ENCODE measurements around the gene CXCR5.

Gene CXCR5

DNA sequence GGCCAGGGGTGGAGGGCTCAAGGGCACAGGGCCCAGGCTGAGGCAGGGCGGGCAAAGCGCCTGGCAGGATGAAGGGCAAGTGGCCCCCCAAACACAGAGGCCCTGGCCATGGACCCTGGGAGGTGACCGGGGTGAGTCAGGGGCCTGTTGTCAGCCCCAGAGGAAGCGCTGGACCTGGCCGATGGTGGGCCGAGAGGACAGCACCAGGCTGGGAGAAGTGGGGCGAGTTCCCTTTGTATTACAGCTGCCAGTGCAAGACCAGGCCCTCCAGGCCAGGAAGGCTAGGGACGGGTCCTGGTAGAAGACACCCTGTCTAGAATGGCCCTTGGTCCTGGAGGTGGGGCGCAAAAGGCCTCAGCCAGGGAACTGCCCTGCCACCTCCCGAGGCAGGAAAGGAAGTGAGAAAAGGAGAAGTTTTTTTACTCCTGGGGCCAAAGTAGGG, 12.8 kb downstream of the CXCR5 start:
- no peaks in the 10 kb centered on the region for H3K27me3 ChIP-seq (ENCODE audit: insufficient read depth, low read length)
- no peak overlapping the region for H3K4me3 ChIP-seq (ENCODE audit: low read length)
- peaks cover 22% of the 10 kb centered on the region for H3K36me3 ChIP-seq (ENCODE audit: insufficient read depth, low read length)
- H3K4me1 ChIP-seq (ENCODE audit: insufficient read depth, low read length), result no peaks in the 10 kb centered on the region
- H3K9me3 ChIP-seq (ENCODE audit: low read length), result no peaks in the 10 kb centered on the region
- no peak overlapping the region for H2AFZ ChIP-seq (ENCODE audit: low read depth, low read length)

DNA sequence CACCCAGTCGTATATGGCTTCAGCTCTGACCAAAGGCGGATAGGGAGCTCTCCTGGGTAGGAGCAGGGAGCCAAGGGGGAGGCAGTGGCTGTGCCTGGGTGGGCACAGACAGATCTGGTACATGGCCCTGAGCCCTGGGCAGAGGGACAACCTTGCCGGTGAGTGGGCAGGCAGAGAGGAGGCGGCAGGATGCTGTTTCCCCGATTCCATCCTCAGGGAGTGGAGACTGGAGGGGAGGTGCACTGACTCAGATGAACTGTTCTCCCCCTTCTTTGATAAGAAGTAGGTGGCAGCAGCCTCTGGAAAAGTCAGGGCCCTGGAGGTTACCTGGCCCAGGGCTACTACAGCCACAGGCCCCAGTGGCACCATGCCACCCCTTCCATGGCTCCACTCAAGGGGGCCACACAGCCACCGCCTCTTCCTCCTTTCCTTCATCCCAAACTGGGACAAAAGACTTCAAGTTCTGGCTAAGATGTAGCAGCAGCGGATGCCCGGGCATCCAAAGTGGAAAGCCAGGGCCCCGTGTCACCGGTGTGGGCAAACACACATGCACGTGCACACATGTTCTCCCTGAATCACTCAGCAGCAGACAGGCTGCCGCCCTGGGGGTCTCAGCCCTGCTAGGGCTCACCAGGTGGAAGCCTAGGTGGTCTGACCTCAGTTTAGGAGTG, 13.4 kb downstream of the CXCR5 start:
- Histone ChIP-seq H3K9me3 (ENCODE audit: low read length) (no peaks in the 10 kb centered on the region), H3K27me3 (ENCODE audit: insufficient read depth, low read length) (no peaks in the 10 kb centered on the region), H2AFZ (ENCODE audit: low read depth, low read length) (no peak overlapping the region), H3K36me3 (ENCODE audit: insufficient read depth, low read length) (peaks cover 27% of the 10 kb centered on the region), H3K4me1 (ENCODE audit: insufficient read depth, low read length) (no peaks in the 10 kb centered on the region), H3K4me3 (ENCODE audit: low read length) (no peak overlapping the region)

DNA sequence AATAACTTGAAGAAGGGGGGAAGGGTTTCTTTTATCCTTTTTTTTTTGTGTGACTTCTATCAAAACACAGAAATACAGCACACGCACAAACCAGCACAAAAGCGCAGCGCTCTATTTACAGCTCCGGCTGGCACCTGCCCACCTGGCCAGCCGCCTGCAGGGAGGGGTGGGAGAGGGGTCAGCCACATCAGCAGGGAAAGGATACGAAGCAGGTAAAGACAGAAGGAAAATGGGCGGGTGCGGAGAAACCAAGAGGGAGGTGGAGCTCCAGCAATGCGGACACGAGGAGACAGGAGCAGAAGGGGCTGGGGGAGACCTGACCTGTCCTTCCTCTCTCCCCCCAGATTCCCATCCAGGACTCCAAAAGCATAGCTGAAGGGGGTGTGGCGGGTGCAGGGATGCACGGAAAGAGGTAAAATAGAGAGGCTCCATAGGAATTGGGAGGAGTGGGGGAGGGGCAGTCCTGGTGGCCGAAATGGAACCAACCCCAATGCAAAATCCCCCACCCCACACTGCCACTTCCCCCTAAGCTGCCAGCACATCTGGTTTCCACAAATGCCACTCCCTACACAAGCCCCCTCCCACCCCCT, 14.1 kb downstream of the CXCR5 start:
- H3K4me3 ChIP-seq (ENCODE audit: low read length), result no peak overlapping the region
- H3K9me3 ChIP-seq (ENCODE audit: low read length), result no peaks in the 10 kb centered on the region
- no peaks in the 10 kb centered on the region for H3K4me1 ChIP-seq (ENCODE audit: insufficient read depth, low read length)
- H3K27me3 ChIP-seq (ENCODE audit: insufficient read depth, low read length), result no peaks in the 10 kb centered on the region
- peaks cover 32% of the 10 kb centered on the region for H3K36me3 ChIP-seq (ENCODE audit: insufficient read depth, low read length)
- H2AFZ ChIP-seq (ENCODE audit: low read depth, low read length), result no peak overlapping the region

DNA sequence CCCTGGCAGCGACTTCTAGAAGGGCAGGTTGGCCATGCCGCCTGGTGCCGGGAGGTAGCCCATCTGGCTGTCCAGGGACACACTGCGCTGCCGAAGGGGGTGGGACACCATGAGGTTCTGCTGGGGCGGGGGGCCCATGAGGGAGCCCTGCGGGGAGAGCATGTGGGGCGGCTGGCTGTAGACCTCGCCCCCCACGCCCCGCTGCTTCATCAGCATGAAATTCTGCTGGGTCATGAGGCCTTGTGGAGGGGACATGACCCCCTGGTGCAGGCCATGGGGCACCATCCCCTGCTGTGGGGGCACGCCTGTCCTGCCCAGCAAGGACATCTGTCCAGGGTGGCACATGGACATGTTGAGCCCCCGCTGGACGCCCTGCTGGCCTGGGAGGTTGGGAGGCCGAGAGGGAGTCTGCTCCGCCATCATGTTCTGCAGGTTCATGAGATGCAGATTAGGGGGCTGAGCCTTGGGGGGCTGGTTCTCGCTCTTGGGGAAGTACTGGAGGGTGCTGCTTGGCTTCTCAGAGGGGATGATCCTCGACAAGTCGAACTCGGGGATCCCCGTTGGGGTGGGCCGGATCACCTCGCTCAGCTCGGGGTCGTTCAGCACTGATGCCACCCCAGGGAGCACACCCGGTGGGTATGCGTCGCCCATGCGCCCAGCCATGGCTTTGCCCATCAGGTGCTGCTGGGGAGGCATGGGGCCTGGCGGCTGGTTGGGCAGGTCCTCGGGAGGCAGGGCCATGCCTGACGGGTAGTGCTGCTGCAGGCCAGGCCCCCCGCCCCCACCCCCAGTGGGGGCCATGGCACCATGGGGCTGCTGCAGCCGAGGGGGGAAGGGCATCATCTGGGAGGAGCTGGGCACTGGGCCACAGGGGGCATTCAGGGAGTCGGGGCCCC, 15.0 kb downstream of the CXCR5 start:
- Histone ChIP-seq H3K9me3 (ENCODE audit: low read length) (no peaks in the 10 kb centered on the region), H3K27me3 (ENCODE audit: insufficient read depth, low read length) (no peaks in the 10 kb centered on the region), H3K4me1 (ENCODE audit: insufficient read depth, low read length) (no peaks in the 10 kb centered on the region), H3K4me3 (ENCODE audit: low read length) (no peak overlapping the region), H2AFZ (ENCODE audit: low read depth, low read length) (no peak overlapping the region), H3K36me3 (ENCODE audit: insufficient read depth, low read length) (peaks cover 34% of the 10 kb centered on the region)

DNA sequence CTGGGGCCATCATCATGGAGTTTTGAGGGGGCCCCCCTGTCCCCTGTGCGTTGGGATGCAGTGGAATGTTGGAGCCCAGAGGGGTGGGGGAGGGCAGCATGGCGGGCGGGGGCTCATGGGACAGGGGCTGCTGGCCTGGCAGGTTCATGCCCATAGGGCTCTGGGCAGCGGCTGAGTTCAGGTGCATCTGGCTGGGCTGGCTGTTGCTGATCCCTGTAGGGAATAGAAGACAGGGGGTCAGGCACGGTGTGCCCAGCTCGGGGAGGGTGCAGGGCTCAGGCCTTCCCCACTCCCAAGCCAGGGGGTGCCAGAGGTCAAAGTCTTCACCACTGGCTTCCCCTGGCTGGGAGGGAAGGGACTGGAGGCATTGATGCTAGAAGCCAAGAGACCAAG, 15.6 kb downstream of the CXCR5 start:
- H3K27me3 ChIP-seq (ENCODE audit: insufficient read depth, low read length), result no peaks in the 10 kb centered on the region
- H3K4me1 ChIP-seq (ENCODE audit: insufficient read depth, low read length), result no peaks in the 10 kb centered on the region
- no peak overlapping the region for H3K4me3 ChIP-seq (ENCODE audit: low read length)
- no peaks in the 10 kb centered on the region for H3K9me3 ChIP-seq (ENCODE audit: low read length)
- no peak overlapping the region for H2AFZ ChIP-seq (ENCODE audit: low read depth, low read length)
- H3K36me3 ChIP-seq (ENCODE audit: insufficient read depth, low read length), result peaks cover 36% of the 10 kb centered on the region

DNA sequence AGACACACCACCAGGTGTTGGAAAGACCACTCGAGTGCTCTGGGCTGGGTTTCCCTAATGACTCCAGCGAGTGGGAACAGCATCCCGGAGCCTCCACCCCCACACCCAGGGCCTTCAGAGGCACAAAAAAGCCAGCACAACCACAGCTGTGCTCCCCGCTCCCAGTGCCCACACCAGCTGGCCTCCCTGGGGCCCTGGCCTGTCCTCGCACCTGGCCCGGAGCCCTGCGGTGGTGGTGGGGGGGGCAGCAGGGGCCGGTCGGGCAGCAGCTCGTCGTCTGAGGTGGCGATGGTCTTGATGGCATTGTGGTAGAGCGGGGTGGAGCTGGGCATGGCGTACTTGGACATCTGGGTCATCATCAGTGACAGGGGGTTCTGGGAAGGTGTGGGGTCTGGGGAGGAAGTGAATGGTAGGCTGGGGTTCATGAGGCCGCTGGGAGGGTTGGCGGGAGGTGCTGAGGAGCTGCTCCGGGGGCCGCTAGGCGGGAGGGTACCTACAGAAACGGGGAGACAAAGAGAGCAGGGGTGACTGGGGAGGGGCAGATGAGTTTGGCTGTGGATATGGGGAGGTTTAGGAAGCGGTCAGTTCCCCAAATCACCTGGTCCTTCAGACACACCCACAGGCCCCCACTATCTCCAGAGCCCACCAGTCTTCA, 16.1 kb downstream of the CXCR5 start:
- no peaks in the 10 kb centered on the region for H3K27me3 ChIP-seq (ENCODE audit: insufficient read depth, low read length)
- H3K36me3 ChIP-seq (ENCODE audit: insufficient read depth, low read length), result peaks cover 39% of the 10 kb centered on the region
- H3K9me3 ChIP-seq (ENCODE audit: low read length), result no peaks in the 10 kb centered on the region
- H2AFZ ChIP-seq (ENCODE audit: low read depth, low read length), result no peak overlapping the region
- no peaks in the 10 kb centered on the region for H3K4me1 ChIP-seq (ENCODE audit: insufficient read depth, low read length)
- H3K4me3 ChIP-seq (ENCODE audit: low read length), result no peak overlapping the region

DNA sequence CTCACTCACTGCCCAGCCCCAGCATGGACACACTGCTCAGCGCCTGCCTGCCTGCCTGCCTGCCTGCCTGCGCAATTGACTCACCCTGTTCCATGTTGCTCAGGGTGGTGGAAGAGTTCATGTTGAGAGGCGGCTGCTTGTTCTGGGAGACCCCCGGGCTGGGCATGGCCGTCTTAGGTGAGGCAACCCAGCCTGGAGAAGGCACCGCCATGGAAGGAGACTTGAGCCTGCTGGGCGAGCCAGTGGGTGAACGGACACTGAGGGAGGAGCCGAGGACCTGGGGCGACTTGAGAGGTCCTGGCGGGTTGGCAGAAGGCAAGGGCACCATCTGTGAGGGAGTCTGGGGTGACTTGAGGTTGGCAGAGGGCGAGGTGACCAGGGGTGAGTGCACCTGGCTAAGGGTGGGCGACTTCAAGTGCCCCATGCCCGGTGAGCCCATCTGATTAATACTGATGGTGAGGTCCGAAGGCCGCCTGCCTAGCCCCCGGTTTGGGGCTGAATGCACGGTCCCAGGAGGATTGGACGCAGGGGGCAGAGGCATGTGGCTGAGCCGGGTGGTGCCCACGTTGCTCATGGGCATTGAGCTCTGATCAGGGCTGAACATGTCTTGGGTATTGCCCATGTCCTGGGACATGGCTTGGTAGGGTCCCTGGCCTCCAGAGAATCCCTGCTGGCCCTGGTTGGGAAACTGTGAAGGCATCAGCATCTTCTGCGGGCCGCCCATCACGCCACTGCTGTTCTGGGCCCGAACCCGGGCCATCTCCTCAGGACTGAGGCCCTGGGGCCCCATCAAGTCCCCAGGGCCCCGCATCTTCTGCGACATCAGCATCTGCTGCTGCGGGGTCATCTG, 17.1 kb downstream of the CXCR5 start:
- no peak overlapping the region for H3K4me3 ChIP-seq (ENCODE audit: low read length)
- H2AFZ ChIP-seq (ENCODE audit: low read depth, low read length), result no peak overlapping the region
- no peaks in the 10 kb centered on the region for H3K4me1 ChIP-seq (ENCODE audit: insufficient read depth, low read length)
- H3K9me3 ChIP-seq (ENCODE audit: low read length), result no peaks in the 10 kb centered on the region
- H3K27me3 ChIP-seq (ENCODE audit: insufficient read depth, low read length), result no peaks in the 10 kb centered on the region
- H3K36me3 ChIP-seq (ENCODE audit: insufficient read depth, low read length), result peaks cover 39% of the 10 kb centered on the region

DNA sequence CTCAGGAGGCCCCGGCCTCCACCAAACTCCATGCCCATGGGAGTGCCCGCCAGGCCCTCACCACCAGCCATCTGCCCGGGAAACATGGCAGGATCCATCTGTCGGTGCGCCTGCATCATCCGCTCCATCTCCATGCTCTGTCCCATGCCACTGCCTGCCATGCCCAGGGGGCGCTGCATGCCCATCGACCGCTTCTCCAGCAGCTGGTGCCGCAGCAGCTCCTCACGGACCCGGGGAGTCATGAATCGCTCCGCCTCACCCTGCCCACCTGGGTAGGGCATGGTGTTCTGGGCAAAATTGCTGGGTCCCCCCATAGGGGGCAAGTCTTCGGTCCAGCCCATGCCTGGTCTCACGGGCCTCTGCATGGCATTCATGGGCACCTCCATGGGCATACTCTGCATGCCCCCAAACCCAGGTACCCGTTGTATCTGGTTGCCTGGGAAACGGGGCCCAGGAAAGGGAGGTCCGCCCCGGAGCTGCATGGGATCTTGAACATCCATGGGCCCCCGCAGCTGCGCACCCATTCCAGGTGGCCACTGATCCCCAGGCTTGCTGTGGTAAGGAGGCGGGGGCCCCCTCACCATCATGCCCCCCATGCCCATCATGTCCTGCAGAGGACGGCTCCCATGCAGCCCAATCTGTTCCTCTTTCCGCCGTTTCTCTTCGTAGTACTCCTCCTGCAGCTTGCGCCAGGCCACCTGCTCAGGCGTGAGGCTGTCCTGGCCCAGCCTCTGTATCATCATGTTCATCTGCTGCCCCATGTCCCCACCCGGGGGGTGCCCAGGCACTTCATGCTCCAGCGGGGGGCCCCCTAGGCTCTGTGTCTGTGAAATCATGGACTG, 18.0 kb downstream of the CXCR5 start:
- no peak overlapping the region for H2AFZ ChIP-seq (ENCODE audit: low read depth, low read length)
- peaks cover 42% of the 10 kb centered on the region for H3K36me3 ChIP-seq (ENCODE audit: insufficient read depth, low read length)
- H3K4me3 ChIP-seq (ENCODE audit: low read length), result no peak overlapping the region

DNA sequence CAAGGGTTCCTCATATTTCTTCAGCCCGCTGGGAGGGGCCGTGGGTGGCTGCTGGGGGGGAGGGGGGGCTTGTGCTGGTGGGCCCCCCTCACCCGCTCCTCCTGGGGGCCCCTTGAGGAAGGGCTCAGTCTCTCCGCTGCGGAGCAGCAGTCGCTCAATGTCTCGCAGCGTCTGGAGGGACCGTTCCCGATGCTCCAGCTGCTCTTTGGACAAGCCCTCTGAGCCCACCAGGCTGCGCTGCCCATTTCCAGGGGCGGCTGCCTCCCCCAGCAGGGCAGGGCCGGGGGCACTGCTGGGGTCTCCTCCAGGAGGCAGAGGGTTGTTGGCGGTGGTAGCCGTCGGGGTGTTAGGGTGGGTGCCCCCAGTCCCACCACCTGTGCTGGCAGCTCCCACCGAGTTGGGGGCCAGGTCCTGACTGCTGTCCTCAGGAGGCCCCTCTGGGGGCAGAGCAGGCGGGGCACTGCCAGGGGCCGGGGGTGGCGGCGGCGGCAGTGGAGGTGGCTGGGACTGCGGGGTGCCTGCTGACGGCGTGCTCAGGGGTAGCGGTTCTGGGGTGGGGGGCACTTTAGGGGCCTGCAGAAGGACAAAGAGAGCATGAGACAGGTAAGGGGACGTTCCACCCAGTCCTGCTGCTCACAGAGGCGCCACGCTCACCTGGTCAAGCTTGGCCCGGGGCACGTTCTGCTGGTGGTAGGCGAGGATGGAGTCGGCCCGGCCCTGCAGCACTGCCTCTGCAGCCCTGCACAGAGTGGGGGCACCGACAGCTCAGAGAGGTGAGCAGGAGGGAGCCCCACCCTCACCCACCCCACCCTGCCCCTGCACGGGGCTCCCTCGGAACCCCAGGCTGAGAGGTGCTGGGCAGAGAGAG, 18.9 kb downstream of the CXCR5 start:
- Histone ChIP-seq H3K9me3 (ENCODE audit: low read length) (no peaks in the 10 kb centered on the region), H3K4me3 (ENCODE audit: low read length) (no peak overlapping the region), H3K27me3 (ENCODE audit: insufficient read depth, low read length) (no peaks in the 10 kb centered on the region), H3K36me3 (ENCODE audit: insufficient read depth, low read length) (peaks cover 42% of the 10 kb centered on the region), H2AFZ (ENCODE audit: low read depth, low read length) (no peak overlapping the region), H3K4me1 (ENCODE audit: insufficient read depth, low read length) (no peaks in the 10 kb centered on the region)

More for the DNA sequence above, 18.0 kb downstream of the CXCR5 start:
- H3K9me3 ChIP-seq (ENCODE audit: low read length), result no peaks in the 10 kb centered on the region
- no peaks in the 10 kb centered on the region for H3K4me1 ChIP-seq (ENCODE audit: insufficient read depth, low read length)
- no peaks in the 10 kb centered on the region for H3K27me3 ChIP-seq (ENCODE audit: insufficient read depth, low read length)

DNA sequence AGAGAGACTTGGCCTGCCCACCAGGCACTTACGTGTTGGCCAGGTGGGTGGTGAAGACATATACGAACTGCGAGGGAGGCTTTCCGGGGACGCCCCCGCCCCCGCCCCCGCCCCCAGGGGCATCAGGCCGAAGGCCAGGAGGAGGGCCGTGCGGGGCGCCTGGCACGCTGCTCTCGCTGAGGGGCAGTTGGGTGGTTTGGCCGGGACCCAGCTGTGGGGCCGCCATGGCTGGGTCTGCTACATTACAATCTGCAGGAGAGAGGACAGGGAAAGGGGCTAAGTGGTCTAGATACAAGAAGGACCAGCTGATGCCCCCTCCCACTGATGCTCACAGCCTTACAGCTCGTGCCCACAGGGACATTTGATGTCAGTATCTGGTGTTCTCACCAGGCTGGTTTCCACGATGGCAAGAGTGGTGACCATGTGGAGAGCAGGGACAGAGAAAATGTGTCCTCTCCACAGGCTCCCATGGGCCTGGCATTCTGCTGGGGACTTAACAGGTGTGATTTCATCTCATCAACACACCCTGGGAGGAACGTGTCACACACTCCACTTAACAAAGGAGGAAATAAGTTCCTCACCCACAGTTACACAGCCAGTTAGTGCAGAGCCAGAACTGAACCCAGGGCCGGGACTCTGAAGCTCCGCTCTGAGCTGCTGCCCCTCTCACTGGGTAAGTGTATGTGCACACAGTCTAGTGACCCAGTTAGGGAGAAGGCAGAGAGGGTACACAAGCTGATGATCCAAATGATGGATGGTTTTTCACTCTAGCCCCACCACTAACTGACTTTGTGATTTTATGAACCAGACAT, 19.7 kb downstream of the CXCR5 start:
- Histone ChIP-seq H3K36me3 (ENCODE audit: insufficient read depth, low read length) (peaks cover 42% of the 10 kb centered on the region), H3K4me1 (ENCODE audit: insufficient read depth, low read length) (peaks cover 4% of the 10 kb centered on the region), H3K27me3 (ENCODE audit: insufficient read depth, low read length) (no peaks in the 10 kb centered on the region), H3K9me3 (ENCODE audit: low read length) (no peaks in the 10 kb centered on the region), H3K4me3 (ENCODE audit: low read length) (no peak overlapping the region), H2AFZ (ENCODE audit: low read depth, low read length) (no peak overlapping the region)

Measured in neuron (in vitro differentiated cells).